Thyroid gland (tissue), 4 donors: Measurements from ENCODE around the gene COX10. TPM values are rescaled to one million over a fixed set of nuclear protein-coding genes. Genes with fewer than 3 reads are reported as not detected.
"Not testable (repeated sequence)": the region's sequence is repeated elsewhere in the genome, so short reads cannot be mapped to it uniquely, and the experiment has no call there.

ENCODE experiments used
- DNase-seq, 2 donors: peaks; one replicate each; pipeline ENCODE4 v3.0.0-alpha.2; 2019
- H3K27ac ChIP-seq, 3 donors: fragments of 200-600 bp; sonication (generic); 1 replicate in 2 of 3; 2 replicates in 1 of 3; pipeline ENCODE4 v1.5.1; 2016 to 2019; ENCODE audit warnings: mild to moderate bottlenecking in 1 of 3, moderate library complexity in 1 of 3
- H3K27me3 ChIP-seq: fragments of 200-600 bp; sonication (generic); one replicate; pipeline ENCODE4 v1.5.1; 2019
- H3K36me3 ChIP-seq, 2 donors: fragments of 200-600 bp; sonication (generic); one replicate each; pipeline ENCODE4 v1.5.1; 2016 to 2019
- H3K4me1 ChIP-seq, 2 donors: fragments of 200-600 bp; sonication (generic); one replicate each; pipeline ENCODE4 v1.5.1; 2017 to 2019
- H3K4me3 ChIP-seq, 3 donors: fragments of 200-600 bp; sonication (generic); replicated peaks in 1 of 3; 1 replicate in 2 of 3; 2 replicates in 1 of 3; pipeline ENCODE4 v1.5.1; 2016; ENCODE audit warnings: mild to moderate bottlenecking in 1 of 3
- H3K9me3 ChIP-seq: fragments of 200-600 bp; sonication (generic); one replicate; pipeline ENCODE4 v1.5.1; 2017
- POLR2A ChIP-seq, 2 donors: fragments of 450-650 bp; IDR thresholded peaks; one replicate each; pipeline ENCODE4 v1.6.1; 2017; ENCODE audit warnings: antibody characterized with exemption in 2 of 2, mild to moderate bottlenecking in 2 of 2, moderate library complexity in 1 of 2
- WGBS, 2 donors: methylation state at CpG; one replicate each; pipeline ENCODE4 v1.1.5; 2017; 5-methylcytosine and 5-hydroxymethylcytosine counted together
- intact Hi-C: fragments of 100-400 bp; cut with DNase I; formaldehyde crosslinking; loops from one replicate; pipeline ENCODE4 v1.15.1; 2023
- total RNA-seq, 4 donors: library from RNA; depleted of rRNA; stranded (reverse); fragments of >200 nt; gene quantifications; one replicate each; pipeline ENCODE4 v1.2.3, GENCODE V29; 2016
- TF ChIP-seq, protein P1 (sequence below), 6 experiments: fragments of 200-600 bp in 3 of 6; fragments of 450-650 bp in 3 of 6; sonication (generic) in 3 of 6; IDR thresholded peaks; one replicate each; pipeline ENCODE4 v1.5.1; 2016 to 2019; ENCODE audit warnings: antibody characterized with exemption in 6 of 6, mild to moderate bottlenecking in 2 of 6, inconsistent platforms in 1 of 6, moderate library complexity in 1 of 6

Gene COX10
- total RNA-seq: 10 to 100 TPM; 33.1 to 43.5 (median 34.5) TPM

DNA sequence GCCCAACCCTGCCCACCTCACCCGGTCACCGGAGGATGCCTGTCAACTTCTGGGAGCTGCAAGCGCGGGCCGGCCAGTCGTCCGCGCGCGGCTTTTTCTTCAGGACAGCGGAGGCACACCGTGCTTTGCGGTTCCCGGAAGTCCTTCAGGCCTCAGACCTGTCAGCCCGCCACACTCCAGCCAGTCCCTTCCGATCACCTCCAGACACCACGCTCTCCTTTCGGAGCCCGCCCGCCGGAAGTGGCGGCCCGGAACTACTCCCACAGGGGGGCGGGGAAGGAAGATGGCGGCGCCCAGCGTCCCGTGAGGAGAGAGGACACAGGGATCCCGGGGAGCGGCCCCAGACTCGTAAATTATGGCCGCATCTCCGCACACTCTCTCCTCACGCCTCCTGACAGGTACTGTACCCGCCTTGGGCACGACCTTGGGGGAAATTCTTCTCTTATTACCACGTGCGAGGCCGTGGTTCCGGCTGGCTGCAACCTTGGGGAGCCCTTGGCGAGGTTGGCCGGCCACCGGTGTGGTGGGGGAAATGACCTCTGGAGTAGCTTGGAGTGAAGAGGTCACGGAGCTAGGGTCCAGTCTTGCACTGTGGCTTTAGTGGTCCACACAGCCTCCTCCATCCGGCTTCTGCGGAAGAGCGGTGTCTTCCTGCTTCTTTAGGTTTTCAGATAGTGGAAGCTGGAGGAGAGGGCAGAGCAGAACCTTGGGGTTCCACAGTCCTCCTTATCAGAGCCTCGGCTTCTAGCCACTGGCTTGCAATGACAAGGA lies at the start of gene COX10:
Gene COX10, plus strand, starts transcription at position 254 of the 771 bp plus-strand sequence. Its CDS starts 102 bp downstream, at position 356.
- peak; percentile 88 to 92 for DNase-seq
- Histone ChIP-seq H3K36me3 (no peaks in the 10 kb centered on the region), H3K4me1 (peaks cover 15 to 22% of the 10 kb centered on the region in 2 donors), H3K27me3 (no peaks in the 10 kb centered on the region), H3K9me3 (no peaks in the 10 kb centered on the region), H3K4me3 (peak within 1 kb of the TSS; percentile 81 to 93 (median 92)), H3K27ac (peak within 1 kb of the TSS in 2 of 3 donors; percentile 56 to 72)
- peak in 1 of 2 donors; percentile 80 for TF ChIP-seq POLR2A (IDR thresholded peaks at IDR 0.05)
- TF ChIP-seq, protein P1, sequence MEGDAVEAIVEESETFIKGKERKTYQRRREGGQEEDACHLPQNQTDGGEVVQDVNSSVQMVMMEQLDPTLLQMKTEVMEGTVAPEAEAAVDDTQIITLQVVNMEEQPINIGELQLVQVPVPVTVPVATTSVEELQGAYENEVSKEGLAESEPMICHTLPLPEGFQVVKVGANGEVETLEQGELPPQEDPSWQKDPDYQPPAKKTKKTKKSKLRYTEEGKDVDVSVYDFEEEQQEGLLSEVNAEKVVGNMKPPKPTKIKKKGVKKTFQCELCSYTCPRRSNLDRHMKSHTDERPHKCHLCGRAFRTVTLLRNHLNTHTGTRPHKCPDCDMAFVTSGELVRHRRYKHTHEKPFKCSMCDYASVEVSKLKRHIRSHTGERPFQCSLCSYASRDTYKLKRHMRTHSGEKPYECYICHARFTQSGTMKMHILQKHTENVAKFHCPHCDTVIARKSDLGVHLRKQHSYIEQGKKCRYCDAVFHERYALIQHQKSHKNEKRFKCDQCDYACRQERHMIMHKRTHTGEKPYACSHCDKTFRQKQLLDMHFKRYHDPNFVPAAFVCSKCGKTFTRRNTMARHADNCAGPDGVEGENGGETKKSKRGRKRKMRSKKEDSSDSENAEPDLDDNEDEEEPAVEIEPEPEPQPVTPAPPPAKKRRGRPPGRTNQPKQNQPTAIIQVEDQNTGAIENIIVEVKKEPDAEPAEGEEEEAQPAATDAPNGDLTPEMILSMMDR (IDR thresholded peaks at IDR 0.05): no peak
- intact Hi-C loops: no loop called here
- WGBS, 2 donors: 0% methylated on average over 13 to 18 of the region's 48 CpGs

DNA sequence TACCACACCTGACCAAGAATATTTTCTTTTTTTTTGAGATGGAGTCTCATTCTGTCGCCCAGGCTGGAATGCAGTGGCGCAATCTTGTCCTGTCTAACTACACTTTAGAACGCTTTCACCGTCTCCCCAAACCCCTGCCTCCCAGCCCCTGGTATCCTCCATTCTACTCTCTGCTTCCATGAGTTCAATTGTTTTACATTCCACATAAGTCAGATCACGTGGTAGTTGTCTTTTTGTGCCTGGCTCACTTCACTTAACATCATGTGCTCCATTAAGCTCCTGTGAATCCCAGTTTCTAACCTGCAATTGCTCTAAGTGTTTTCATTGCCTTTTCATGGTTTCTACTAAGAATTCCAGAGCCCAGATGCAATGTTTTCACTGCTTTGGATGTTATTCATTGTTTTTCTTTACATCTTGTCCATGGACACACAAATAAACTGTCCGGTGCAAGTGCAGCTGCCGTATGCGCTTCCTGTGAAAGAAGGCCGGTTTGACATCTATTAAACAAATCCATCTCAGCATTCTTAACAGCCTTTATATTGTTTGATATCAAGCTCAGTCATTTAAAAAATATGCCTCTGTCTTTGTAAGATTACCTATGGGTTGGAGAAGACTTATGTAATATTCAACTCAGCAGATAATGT lies 47.5 kb upstream of the COX10 start:
- DNase-seq, H3K27ac ChIP-seq, H3K4me1 ChIP-seq, H3K27me3 ChIP-seq, intact Hi-C loops, H3K36me3 ChIP-seq, H3K4me3 ChIP-seq, H3K9me3 ChIP-seq: not testable (repeated sequence)
- 60% methylated on average over 6 of the region's 9 CpGs; no CpG with 5 or more reads in 1 of the 2 donors for WGBS, 2 donors

DNA sequence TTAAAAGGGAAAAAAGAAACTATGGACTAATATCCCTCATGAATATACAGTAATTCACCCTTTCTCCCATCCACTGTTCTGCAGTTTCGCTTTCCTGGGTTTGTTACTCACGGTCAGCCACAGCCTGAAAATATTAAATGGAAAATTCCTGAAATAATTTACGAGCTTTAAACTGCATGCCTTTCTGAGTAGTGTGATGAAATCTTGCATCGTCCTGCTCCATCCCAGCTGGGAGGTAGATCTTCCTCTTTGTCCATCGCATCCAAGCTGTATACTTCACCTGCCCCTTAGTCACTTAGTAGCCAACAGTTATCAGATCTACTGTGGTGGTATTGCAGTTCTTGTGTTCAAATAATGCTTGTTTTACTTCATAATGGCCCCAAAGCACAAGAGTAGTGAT lies 39.5 kb upstream of the COX10 start:
- 87 to 100% methylated on average over 1 to 2 of the region's 5 CpGs for WGBS, 2 donors
- DNase-seq, H3K4me3 ChIP-seq: not testable (repeated sequence)

DNA sequence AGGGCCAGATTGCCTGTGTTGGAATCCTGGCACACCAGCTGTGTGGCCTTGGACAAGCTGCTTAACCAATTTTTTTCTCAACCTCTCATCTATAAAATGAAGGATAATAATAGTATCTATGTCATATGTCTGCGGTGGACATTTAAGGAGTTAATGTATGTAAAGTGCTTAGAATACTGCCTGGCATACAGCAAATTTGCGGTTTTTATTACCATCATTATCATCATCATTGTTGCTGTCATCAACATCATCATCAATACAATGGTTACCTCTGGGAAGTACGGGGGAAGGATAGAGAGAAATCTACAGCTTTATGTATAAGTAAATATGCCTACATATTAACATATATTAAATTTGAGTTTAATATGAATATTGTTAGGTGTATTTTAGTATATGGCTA lies 37.1 kb upstream of the COX10 start:
- intact Hi-C loops: no loop called here
- Histone ChIP-seq H3K36me3 (no peaks in the 10 kb centered on the region), H3K4me3 (no peak overlapping the region), H3K4me1 (no peaks in the 10 kb centered on the region), H3K27me3 (no peaks in the 10 kb centered on the region), H3K9me3 (no peaks in the 10 kb centered on the region), H3K27ac (no peak overlapping the region)
- DNase-seq: no peak
- 95 to 98% methylated on average over 3 of the region's 3 CpGs for WGBS, 2 donors
- TF ChIP-seq, protein P1 (IDR thresholded peaks at IDR 0.05): no peak
- no peak for TF ChIP-seq POLR2A (IDR thresholded peaks at IDR 0.05)

More for the DNA sequence above, 39.5 kb upstream of the COX10 start:
- H3K4me1 ChIP-seq, intact Hi-C loops, H3K36me3 ChIP-seq, H3K27me3 ChIP-seq, H3K27ac ChIP-seq, H3K9me3 ChIP-seq: not testable (repeated sequence)

DNA sequence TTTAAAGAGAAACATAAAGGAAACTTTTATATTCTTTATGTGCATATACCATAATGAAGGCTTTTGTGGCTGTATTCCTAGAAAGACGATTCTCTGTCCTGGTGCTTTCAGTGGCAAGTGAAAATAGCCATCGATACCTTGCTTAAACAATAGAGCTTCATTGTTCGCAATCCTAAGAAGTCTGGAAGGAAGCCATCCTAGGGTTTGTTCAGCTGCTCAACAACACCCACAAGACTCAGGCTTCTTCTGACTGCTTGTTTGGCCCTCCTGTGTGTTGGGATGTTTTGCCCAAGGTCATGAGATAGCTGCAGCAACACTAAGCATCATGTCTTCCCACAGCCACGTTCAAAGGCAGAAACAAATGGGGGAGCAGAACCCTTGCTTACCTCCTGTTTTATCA lies 36.1 kb upstream of the COX10 start:
- intact Hi-C loops: no loop called here
- H3K9me3 ChIP-seq: no peaks in the 10 kb centered on the region

More for the DNA sequence above, 36.1 kb upstream of the COX10 start:
- Histone ChIP-seq H3K27me3 (no peaks in the 10 kb centered on the region), H3K4me1 (no peaks in the 10 kb centered on the region), H3K36me3 (no peaks in the 10 kb centered on the region), H3K4me3 (no peak overlapping the region), H3K27ac (no peak overlapping the region)
- TF ChIP-seq, protein P1 (IDR thresholded peaks at IDR 0.05): no peak
- TF ChIP-seq POLR2A (IDR thresholded peaks at IDR 0.05): no peak
- WGBS, 2 donors: 88 to 90% methylated on average over 4 of the region's 4 CpGs
- no peak for DNase-seq
